ENCODE data around the gene C1QTNF6.
A peak's percentile ranks its signal among the peaks of the same experiment; 100 is the strongest.

The C1QTNF6 gene

GRCh38 chr22:37231406-37232139 is 43.5 kb upstream of the C1QTNF6 start:
- H3K4me3 ChIP-seq (ENCODE audit: low read length) = no peak overlapping the region
- no peak for TF ChIP-seq CTCF (conservative IDR thresholded peaks at IDR 0.05; ENCODE audit: low read length)
- no peak for DNase-seq (ENCODE audit: low read depth)

GRCh38 chr22:37230673-37231405 is 42.8 kb upstream of the C1QTNF6 start:
- no peak for TF ChIP-seq CTCF (conservative IDR thresholded peaks at IDR 0.05; ENCODE audit: low read length)
- no peak for DNase-seq (ENCODE audit: low read depth)
- H3K4me3 ChIP-seq (ENCODE audit: low read length) = no peak overlapping the region

GRCh38 chr22:37229805-37230672 is 42.0 kb upstream of the C1QTNF6 start:
- no peak for TF ChIP-seq CTCF (conservative IDR thresholded peaks at IDR 0.05; ENCODE audit: low read length)
- peak; percentile 73 for DNase-seq (ENCODE audit: low read depth)
- H3K4me3 ChIP-seq (ENCODE audit: low read length) = no peak overlapping the region

- no peak overlapping the region for H3K4me3 ChIP-seq (ENCODE audit: low read length)
- TF ChIP-seq CTCF (conservative IDR thresholded peaks at IDR 0.05; ENCODE audit: low read length) = no peak
Measured at GRCh38 chr22:37229012-37229804, 41.2 kb upstream of the C1QTNF6 start.

GRCh38 chr22:37228106-37229011 is 40.3 kb upstream of the C1QTNF6 start:
- H3K4me3 ChIP-seq (ENCODE audit: low read length) = no peak overlapping the region
- DNase-seq (ENCODE audit: low read depth) = peak; percentile 39
- no peak for TF ChIP-seq CTCF (conservative IDR thresholded peaks at IDR 0.05; ENCODE audit: low read length)

More at GRCh38 chr22:37229012-37229804, 41.2 kb upstream of the C1QTNF6 start:
- DNase-seq (ENCODE audit: low read depth) = peak; percentile 83

- H3K4me3 ChIP-seq (ENCODE audit: low read length) = no peak overlapping the region
- TF ChIP-seq CTCF (conservative IDR thresholded peaks at IDR 0.05; ENCODE audit: low read length) = no peak
- no peak for DNase-seq (ENCODE audit: low read depth)
Measured at GRCh38 chr22:37226514-37226913, 38.5 kb upstream of the C1QTNF6 start.
